HL-60/S4 treated with phorbol 12-myristate 13-acetate at 8.2 ng/mL for 4 days and 3 days (cell line): Measurements from ENCODE around the gene TAOK3.

ENCODE experiments used
- in situ Hi-C: fragments of 300-500 bp; cut with MboI; formaldehyde crosslinking; loops from 2 replicates; pipeline ENCODE4 v1.15.0; 2022; ENCODE audit warnings: low sequenced_read_pairs

Gene TAOK3

DNA sequence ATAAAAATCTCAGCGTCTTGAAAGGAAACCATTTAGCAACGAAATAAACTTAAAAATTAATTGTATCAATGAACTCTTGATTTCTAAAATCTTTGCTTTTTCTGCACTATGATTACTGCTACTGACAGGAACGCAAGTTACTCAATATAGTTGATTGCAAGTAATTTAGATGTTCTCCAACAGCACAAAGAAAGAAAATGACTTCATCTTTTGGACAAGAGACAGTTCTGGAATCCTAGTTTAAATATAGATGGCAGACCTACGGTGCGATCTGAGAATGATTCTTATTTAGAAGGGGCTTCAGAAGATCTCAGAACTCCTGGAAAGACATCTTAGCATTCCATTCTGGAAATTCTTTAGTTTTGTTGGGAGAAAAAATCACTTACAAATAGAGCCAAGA lies 2.2 kb upstream of the TAOK3 start:
- in situ Hi-C loops: loop anchor here (25.0 kb wide), 1 partner anchor 513 kb away; no protein-coding TSS in a partner anchor

GRCh38 chr12:118374126-118374725 lies 1.5 kb upstream of the TAOK3 start:
- in situ Hi-C loops: no loop called here

- in situ Hi-C loops: no loop called here
These were observed 909 bp upstream of the TAOK3 start for GRCh38 chr12:118373616-118374015.

- in situ Hi-C loops: no loop called here
These were observed 1.1 kb downstream of the TAOK3 start for GRCh38 chr12:118371321-118372282.

DNA sequence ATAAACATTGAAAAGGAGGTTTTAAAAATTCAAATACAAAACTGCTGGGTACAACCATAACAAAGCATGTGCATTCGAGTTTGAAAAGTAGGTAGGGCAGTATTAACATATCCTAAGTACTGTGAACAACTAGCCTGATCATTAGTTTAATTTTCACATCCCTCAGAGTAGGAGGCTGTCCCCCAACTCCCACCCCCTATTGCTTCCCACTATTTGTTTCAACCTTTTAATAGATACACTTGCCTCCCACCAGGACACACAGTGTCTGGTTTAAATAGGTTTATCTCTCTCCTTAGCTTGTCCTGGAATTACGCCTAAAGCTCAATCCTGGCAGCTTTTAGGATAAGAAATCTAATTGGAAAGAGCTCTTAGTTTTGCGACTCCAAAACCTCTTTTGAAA lies 2.1 kb downstream of the TAOK3 start:
- in situ Hi-C loops: no loop called here

- in situ Hi-C loops: no loop called here
These were observed 3.9 kb downstream of the TAOK3 start for GRCh38 chr12:118368821-118369220.

DNA sequence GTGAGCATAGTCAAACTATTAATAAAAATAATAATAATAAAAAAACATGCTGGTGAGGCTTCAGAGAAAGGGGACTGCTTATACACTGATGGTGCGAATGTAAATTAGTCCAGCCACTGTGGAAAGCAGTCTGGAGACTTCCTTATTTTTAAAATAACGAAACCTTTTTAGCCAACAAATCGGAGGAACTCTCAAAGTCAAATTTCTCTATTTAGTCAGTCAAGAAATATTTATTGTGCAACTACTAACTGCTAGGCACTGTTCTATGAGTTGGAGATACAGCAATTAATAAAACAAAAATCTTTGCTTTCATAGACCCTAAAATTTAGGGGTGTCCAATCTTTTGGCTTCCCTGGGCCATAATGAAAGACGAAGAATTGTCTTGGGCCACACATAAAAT lies 10.8 kb downstream of the TAOK3 start:
- in situ Hi-C loops: no loop called here

GRCh38 chr12:118361092-118361404 lies 11.7 kb downstream of the TAOK3 start:
- in situ Hi-C loops: no loop called here

- in situ Hi-C loops: loop anchor here (10.0 kb wide), 1 partner anchor 365 kb away; no protein-coding TSS in a partner anchor
These were observed 13.2 kb downstream of the TAOK3 start for GRCh38 chr12:118359541-118359915.

GRCh38 chr12:118358612-118359540 lies 13.8 kb downstream of the TAOK3 start:
- in situ Hi-C loops: loop anchor here (10.0 kb wide), 1 partner anchor 364 kb away; no protein-coding TSS in a partner anchor

DNA sequence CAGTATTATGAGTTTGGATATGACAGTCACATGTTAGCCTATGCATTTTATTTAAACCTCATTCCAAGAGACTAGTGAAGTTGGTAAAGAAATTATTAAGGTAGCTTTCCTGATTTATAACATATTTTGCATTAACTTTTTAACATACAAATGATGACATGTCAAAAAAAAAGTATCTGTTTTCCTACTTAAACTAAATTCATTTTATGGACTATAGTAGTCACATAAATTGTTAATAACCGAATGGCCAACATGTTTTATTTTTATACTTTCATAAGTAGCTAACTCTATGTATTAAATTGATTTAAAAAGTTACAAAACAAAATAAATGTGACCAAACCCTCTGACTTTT lies 14.7 kb downstream of the TAOK3 start:
- in situ Hi-C loops: loop anchor here (10.0 kb wide), 1 partner anchor 363 kb away; no protein-coding TSS in a partner anchor

DNA sequence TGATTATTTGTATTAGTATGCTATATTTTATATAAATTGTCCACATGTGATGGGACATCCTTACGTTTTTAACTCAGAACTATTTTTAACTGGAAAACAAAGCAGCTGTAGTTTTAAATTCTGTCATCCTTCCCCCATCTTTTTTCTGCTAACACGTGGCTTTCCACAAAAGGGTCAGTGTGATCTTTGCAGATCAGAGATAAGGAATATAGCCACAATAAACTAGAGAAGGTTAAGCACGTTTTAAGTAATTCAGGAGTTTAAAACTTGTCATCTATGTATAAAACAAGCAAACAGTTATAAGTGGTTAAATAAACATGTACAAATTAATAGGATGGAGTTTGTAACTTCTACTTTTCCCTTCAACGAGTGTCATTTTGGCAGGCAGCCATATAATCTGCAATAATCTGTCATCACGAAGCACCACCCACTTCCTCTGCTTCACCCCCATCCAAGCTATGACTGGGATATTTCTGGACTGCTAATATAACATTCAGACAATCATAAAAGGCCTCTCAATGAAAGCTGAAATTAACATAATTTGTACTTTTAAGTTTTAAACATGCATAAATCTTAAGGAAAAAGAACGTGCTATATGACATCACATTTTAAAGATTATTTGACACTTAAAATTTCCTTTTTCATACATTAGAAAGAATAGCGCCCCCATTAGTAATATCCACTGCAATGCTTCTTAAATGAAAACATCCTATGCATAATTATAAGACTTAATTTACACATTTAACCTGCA lies 15.3 kb downstream of the TAOK3 start:
- in situ Hi-C loops: loop anchor here (10.0 kb wide), 1 partner anchor 363 kb away; no protein-coding TSS in a partner anchor

GRCh38 chr12:118356809-118357256 lies 15.9 kb downstream of the TAOK3 start:
- in situ Hi-C loops: loop anchor here (10.0 kb wide), 1 partner anchor 362 kb away; no protein-coding TSS in a partner anchor

GRCh38 chr12:118355843-118356242 lies 16.9 kb downstream of the TAOK3 start:
- in situ Hi-C loops: loop anchor here (10.0 kb wide), 1 partner anchor 361 kb away; no protein-coding TSS in a partner anchor

GRCh38 chr12:118354903-118355302 lies 17.8 kb downstream of the TAOK3 start:
- in situ Hi-C loops: loop anchor here (10.0 kb wide), 1 partner anchor 360 kb away; no protein-coding TSS in a partner anchor

DNA sequence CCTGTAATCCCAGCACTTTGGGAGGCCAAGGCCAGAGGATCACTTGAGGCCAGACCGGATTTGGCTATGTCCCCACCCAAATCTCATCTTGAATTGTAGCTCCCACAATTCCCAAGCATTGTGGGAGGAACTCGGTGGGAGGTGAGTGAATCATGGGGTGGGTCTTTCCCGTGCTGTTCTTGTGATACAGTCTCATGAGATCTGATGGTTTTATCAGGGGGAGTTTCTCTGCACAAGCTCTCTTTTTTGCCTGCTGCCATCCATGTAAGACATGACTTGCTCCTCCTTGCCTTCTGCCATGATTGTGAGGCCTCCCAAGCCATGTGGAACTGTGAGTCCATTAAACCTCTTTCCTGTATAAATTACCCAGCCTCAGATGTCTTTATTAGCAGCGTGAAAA lies 18.2 kb downstream of the TAOK3 start:
- in situ Hi-C loops: loop anchor here (10.0 kb wide), 1 partner anchor 360 kb away; no protein-coding TSS in a partner anchor

GRCh38 chr12:118353721-118354120 lies 19.0 kb downstream of the TAOK3 start:
- in situ Hi-C loops: loop anchor here (10.0 kb wide), 1 partner anchor 359 kb away; no protein-coding TSS in a partner anchor

- in situ Hi-C loops: loop anchor here (10.0 kb wide), 1 partner anchor 356 kb away; no protein-coding TSS in a partner anchor
These were observed 21.7 kb downstream of the TAOK3 start for GRCh38 chr12:118350908-118351559.

GRCh38 chr12:118347916-118348315 lies 24.8 kb downstream of the TAOK3 start:
- in situ Hi-C loops: no loop called here
